CD1c-positive myeloid dendritic cell (primary cell): ENCODE results near the gene AMT.
A peak's percentile ranks its signal among the peaks of the same experiment; 100 is the strongest.

ENCODE experiments used
- DNase-seq: peaks from one replicate; pipeline ENCODE4 v3.0.0-alpha.2; 2016; ENCODE audit errors: extremely low spot score

Gene AMT

GRCh38 chr3:49389297-49389696 lies 33.0 kb downstream of the AMT start:
- DNase-seq: no peak

- DNase-seq: no peak
Measured at GRCh38 chr3:49388289-49388820, 33.9 kb downstream of the AMT start.

GRCh38 chr3:49387721-49388120 lies 34.6 kb downstream of the AMT start:
- DNase-seq: no peak

GRCh38 chr3:49386056-49386756 lies 36.1 kb downstream of the AMT start:
- DNase-seq: peak; percentile 66

- DNase-seq: no peak
Measured at GRCh38 chr3:49385617-49386016, 36.7 kb downstream of the AMT start.

- DNase-seq: no peak
Measured at GRCh38 chr3:49383387-49383786, 38.9 kb downstream of the AMT start.

GRCh38 chr3:49378249-49378895 lies 43.9 kb downstream of the AMT start:
- DNase-seq: no peak

- DNase-seq: peak; percentile 22
Measured at GRCh38 chr3:49377483-49377882, 44.8 kb downstream of the AMT start.

GRCh38 chr3:49371946-49372345 lies 50.3 kb downstream of the AMT start:
- no peak for DNase-seq

GRCh38 chr3:49370585-49371290 lies 51.5 kb downstream of the AMT start:
- no peak for DNase-seq
